Gastrocnemius medialis (tissue), 4 donors: Measurements from ENCODE around the gene ARAP2. TPM values are rescaled to one million over a fixed set of nuclear protein-coding genes. Genes with fewer than 3 reads are reported as not detected.

ENCODE experiments used
- ATAC-seq, 2 donors: fragments of 150-250 bp; one replicate each; pipeline ENCODE4 v1.9.1; 2016
- DNase-seq, 2 donors: peaks; one replicate each; pipeline ENCODE4 v3.0.0-alpha.2; 2019
- H3K27ac ChIP-seq, 4 donors: fragments of 200-600 bp; sonication (generic); 1 replicate in 1 of 4; 2 replicates in 3 of 4; pipeline ENCODE4 v1.5.1; 2016 to 2018; ENCODE audit warnings: mild to moderate bottlenecking in 2 of 4, moderate library complexity in 1 of 4
- H3K27me3 ChIP-seq, 3 donors: fragments of 200-600 bp; sonication (generic) in 2 of 3; 1 replicate in 1 of 3; 2 replicates in 2 of 3; pipeline versions ENCODE4 v1.5.1 to v1.6.0; 2016 to 2019; ENCODE audit warnings: mild to moderate bottlenecking in 1 of 3, moderate library complexity in 1 of 3
- H3K36me3 ChIP-seq, 2 donors: fragments of 200-600 bp; sonication (generic) in 1 of 2; one replicate each; pipeline ENCODE4 v1.5.1; 2017 to 2018
- H3K4me1 ChIP-seq, 2 donors: fragments of 200-600 bp; sonication (generic) in 1 of 2; one replicate each; pipeline ENCODE4 v1.5.1; 2016 to 2017; ENCODE audit warnings: mild to moderate bottlenecking in 2 of 2
- H3K4me3 ChIP-seq, 4 donors: fragments of 200-600 bp; sonication (generic) in 3 of 4; 1 replicate in 1 of 4; 2 replicates in 3 of 4; pipeline ENCODE4 v1.5.1; 2016 to 2019; ENCODE audit warnings: mild to moderate bottlenecking in 2 of 4
- H3K9me3 ChIP-seq, 3 donors: fragments of 200-600 bp; sonication (generic) in 2 of 3; 1 replicate in 1 of 3; 2 replicates in 2 of 3; pipeline ENCODE4 v1.5.1; 2016 to 2019
- POLR2A ChIP-seq, 2 donors: fragments of 450-650 bp; IDR thresholded peaks; one replicate each; pipeline ENCODE4 v1.6.1; 2017; ENCODE audit warnings: antibody characterized with exemption in 2 of 2, mild to moderate bottlenecking in 2 of 2, moderate library complexity in 2 of 2
- in situ Hi-C, 4 donors: fragments of 200-750 bp; cut with MboI; loops; one replicate each; pipeline versions ENCODE4 v1.15.0 to v1.8.0; 2017; ENCODE audit warnings: low sequenced_read_pairs in 4 of 4
- intact Hi-C: fragments of 100-400 bp; cut with DNase I; formaldehyde crosslinking; loops from one replicate; pipeline ENCODE4 v1.15.1; 2023; ENCODE audit warnings: low total_unique reads
- total RNA-seq, 4 donors: library from RNA; depleted of rRNA; stranded (reverse); fragments of >200 nt; gene quantifications; one replicate each; pipeline versions ENCODE4 v1.1.0 to v1.2.3, GENCODE V29; 2016
- TF ChIP-seq, protein P1 (sequence below), 5 experiments: fragments of 450-650 bp in 3 of 5; fragments of 200-600 bp in 2 of 5; sonication (generic) in 2 of 5; IDR thresholded peaks in 4 of 5; conservative IDR thresholded peaks in 1 of 5; 1 replicate in 4 of 5; 2 replicates in 1 of 5; pipeline ENCODE4 v1.5.1; 2016 to 2019; ENCODE audit warnings: antibody characterized with exemption in 5 of 5, mild to moderate bottlenecking in 3 of 5, moderate library complexity in 3 of 5

ARAP2 gene
- total RNA-seq, 4 donors from 2014 or later = 0.32 to 10.3 (median 1.1) TPM

DNA sequence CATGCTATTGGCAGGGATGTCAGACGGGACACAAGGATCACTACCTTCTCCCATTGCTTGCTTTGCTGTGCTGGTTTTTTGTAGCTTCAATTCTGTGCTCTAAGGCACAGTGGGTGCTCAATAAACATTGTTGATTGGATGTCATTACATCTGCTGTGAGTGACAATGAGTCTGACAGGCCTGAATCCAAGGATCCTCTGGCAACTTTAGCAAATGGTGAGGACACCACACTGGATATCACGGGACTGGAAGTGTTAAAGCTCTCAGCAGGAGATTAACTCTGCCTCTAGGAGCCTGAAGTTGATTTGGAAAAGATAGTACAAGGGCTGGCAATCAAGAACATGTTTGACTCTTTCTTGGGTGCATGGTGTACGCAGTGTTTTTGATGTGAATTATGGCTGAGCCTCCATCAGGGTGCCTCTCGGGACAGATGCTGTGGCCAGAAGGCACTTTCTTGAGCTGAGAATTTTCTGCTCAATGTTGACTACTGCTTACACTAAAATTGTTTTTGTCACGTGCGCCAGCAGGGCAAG lies 217.9 kb downstream of the ARAP2 start:
- ATAC-seq (no peak), DNase-seq (no peak)
- TF ChIP-seq, protein P1, sequence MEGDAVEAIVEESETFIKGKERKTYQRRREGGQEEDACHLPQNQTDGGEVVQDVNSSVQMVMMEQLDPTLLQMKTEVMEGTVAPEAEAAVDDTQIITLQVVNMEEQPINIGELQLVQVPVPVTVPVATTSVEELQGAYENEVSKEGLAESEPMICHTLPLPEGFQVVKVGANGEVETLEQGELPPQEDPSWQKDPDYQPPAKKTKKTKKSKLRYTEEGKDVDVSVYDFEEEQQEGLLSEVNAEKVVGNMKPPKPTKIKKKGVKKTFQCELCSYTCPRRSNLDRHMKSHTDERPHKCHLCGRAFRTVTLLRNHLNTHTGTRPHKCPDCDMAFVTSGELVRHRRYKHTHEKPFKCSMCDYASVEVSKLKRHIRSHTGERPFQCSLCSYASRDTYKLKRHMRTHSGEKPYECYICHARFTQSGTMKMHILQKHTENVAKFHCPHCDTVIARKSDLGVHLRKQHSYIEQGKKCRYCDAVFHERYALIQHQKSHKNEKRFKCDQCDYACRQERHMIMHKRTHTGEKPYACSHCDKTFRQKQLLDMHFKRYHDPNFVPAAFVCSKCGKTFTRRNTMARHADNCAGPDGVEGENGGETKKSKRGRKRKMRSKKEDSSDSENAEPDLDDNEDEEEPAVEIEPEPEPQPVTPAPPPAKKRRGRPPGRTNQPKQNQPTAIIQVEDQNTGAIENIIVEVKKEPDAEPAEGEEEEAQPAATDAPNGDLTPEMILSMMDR (IDR thresholded peaks at IDR 0.05 in 4 of 5, conservative IDR thresholded peaks at IDR 0.05 in 1 of 5) = no peak
- no peak for TF ChIP-seq POLR2A (IDR thresholded peaks at IDR 0.05)
- H3K4me1 ChIP-seq = no peaks in the 10 kb centered on the region
- no peaks in the 10 kb centered on the region for H3K9me3 ChIP-seq
- H3K36me3 ChIP-seq = no peaks in the 10 kb centered on the region
- in situ Hi-C loops = loop anchor here in 1 of 4 donors (25.0 kb wide), 1 partner anchor 111 kb away; no protein-coding TSS in a partner anchor
- no peak overlapping the region for H3K27ac ChIP-seq
- H3K27me3 ChIP-seq = no peaks in the 10 kb centered on the region
- no peak overlapping the region for H3K4me3 ChIP-seq
- intact Hi-C loops = no loop called here

GRCh38 chr4:36024901-36025660 lies 219.2 kb downstream of the ARAP2 start:
- no peaks in the 10 kb centered on the region for H3K36me3 ChIP-seq
- no peaks in the 10 kb centered on the region for H3K4me1 ChIP-seq
- DNase-seq (no peak), ATAC-seq (no peak)
- intact Hi-C loops (no loop called here), in situ Hi-C loops (loop anchor here in 1 of 4 donors (25.0 kb wide), 1 partner anchor 112 kb away; no protein-coding TSS in a partner anchor)
- no peaks in the 10 kb centered on the region for H3K27me3 ChIP-seq
- no peak overlapping the region for H3K4me3 ChIP-seq
- TF ChIP-seq POLR2A (IDR thresholded peaks at IDR 0.05) = no peak
- TF ChIP-seq, protein P1 (IDR thresholded peaks at IDR 0.05 in 4 of 5, conservative IDR thresholded peaks at IDR 0.05 in 1 of 5) = no peak
- no peak overlapping the region for H3K27ac ChIP-seq
- no peaks in the 10 kb centered on the region for H3K9me3 ChIP-seq

DNA sequence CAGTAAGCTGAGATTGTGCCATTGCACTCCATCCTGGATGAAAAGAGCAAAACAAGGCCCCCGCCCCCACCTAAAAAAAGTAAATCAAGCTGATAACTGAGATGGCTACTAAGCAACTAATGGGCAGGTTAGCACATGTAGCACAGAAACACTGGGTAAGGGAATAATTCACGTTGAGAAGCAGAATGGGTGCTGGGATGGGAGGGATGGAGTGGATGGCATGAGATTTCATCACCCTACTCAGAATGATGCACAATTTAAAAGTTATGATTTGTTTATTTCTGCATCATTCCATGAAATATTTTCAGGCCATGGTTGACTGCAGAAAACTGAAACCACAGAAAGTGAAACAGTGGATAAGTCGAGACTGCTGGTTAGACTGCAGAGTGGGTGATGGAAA lies 224.0 kb downstream of the ARAP2 start:
- Histone ChIP-seq H3K36me3 (no peaks in the 10 kb centered on the region), H3K9me3 (no peaks in the 10 kb centered on the region), H3K4me3 (no peak overlapping the region), H3K27ac (no peak overlapping the region), H3K27me3 (no peaks in the 10 kb centered on the region), H3K4me1 (no peaks in the 10 kb centered on the region)
- DNase-seq = no peak
- TF ChIP-seq POLR2A (IDR thresholded peaks at IDR 0.05) = no peak
- TF ChIP-seq, protein P1 (IDR thresholded peaks at IDR 0.05 in 4 of 5, conservative IDR thresholded peaks at IDR 0.05 in 1 of 5) = no peak
- ATAC-seq = no peak
- in situ Hi-C loops (no loop called here), intact Hi-C loops (no loop called here)

Other genes with a start within 250 kb of the ARAP2 start
- gene DTHD1, start 37.1 kb upstream of the ARAP2 start, total RNA-seq = under 1 TPM in 1 of 4 donors, not detected in 3; 0.10 TPM